LNCaP clone FGC (cell line): Measurements from ENCODE around the gene THYN1.

Source experiments
- DNase-seq: peaks from one replicate; pipeline ENCODE4 v3.0.0-alpha.2; 2011; ENCODE audit warnings: low read depth
- H3K4me3 ChIP-seq: 2 replicates; pipeline ENCODE4 v1.5.1; 2011; ENCODE audit warnings: mild to moderate bottlenecking, low read depth, low read length, control low read depth
- CTCF ChIP-seq: IDR thresholded peaks from 2 replicates; pipeline ENCODE4 v1.5.1; 2012; ENCODE audit warnings: mild to moderate bottlenecking; ENCODE audit not compliant: control insufficient read depth, insufficient read depth; ENCODE audit errors: extremely low read depth

Gene THYN1

GRCh38 chr11:134246678-134247077 is 6.5 kb downstream of the THYN1 start:
- no peak overlapping the region for H3K4me3 ChIP-seq
- DNase-seq: no peak
- TF ChIP-seq CTCF: no peak

- DNase-seq: no peak
- H3K4me3 ChIP-seq: no peak overlapping the region
- TF ChIP-seq CTCF: no peak
Measured at GRCh38 chr11:134246100-134246499, 7.1 kb downstream of the THYN1 start.

- no peak overlapping the region for H3K4me3 ChIP-seq
- no peak for TF ChIP-seq CTCF
- no peak for DNase-seq
Measured at GRCh38 chr11:134245434-134245833, 7.7 kb downstream of the THYN1 start.

GRCh38 chr11:134244593-134244992 is 8.6 kb downstream of the THYN1 start:
- no peak overlapping the region for H3K4me3 ChIP-seq
- DNase-seq: no peak
- TF ChIP-seq CTCF: peak; percentile 43

GRCh38 chr11:134243913-134244312 is 9.2 kb downstream of the THYN1 start:
- H3K4me3 ChIP-seq: no peak overlapping the region
- no peak for DNase-seq
- TF ChIP-seq CTCF: no peak

GRCh38 chr11:134242376-134242775 is 10.8 kb downstream of the THYN1 start:
- no peak overlapping the region for H3K4me3 ChIP-seq
- DNase-seq: no peak
- TF ChIP-seq CTCF: no peak

GRCh38 chr11:134240592-134240991 is 12.6 kb downstream of the THYN1 start:
- DNase-seq: no peak
- no peak overlapping the region for H3K4me3 ChIP-seq
- no peak for TF ChIP-seq CTCF
